Measurements from ENCODE around the gene DECR2.
"Not testable (repeated sequence)": the region's sequence is repeated elsewhere in the genome, so short reads cannot be mapped to it uniquely, and the experiment has no call there.

The DECR2 gene

DNA sequence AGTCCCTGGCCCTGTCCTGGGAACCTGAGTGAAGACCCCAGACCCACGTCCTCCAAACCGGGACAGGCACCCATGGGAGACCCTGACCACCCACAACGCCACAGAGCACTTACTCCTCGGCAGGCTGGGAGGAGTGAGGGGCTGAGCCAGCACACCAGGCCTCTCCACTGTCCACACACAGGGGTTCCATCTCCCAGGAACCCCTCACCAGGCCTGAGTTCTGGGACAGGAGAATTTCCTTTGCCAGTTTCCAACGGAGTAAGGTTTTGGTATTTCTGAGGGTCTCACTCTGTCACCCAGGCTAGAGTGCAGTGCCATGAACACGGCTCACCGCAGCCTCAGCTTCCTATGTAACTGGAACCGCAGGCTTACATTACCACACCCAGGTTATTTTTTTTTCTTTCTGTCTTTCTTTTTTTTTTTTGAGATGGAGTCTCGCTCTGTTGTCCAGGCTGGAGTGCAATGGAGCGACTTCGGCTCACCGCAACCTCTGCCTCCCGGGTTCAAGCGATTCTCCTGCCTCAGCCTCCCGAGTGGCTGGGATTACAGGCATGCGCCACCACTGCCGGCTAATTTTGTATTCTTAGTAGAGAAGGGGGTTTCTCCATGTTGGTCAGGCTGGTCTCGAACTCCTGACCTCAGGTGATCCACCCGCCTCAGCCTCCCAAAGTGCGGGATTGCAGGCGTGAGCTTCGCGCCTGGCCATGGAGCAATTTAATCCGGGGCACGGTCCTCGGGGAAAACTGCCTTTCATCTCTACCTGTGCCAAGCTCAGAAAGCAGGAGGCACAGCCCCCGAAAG is 21.5 kb upstream of the DECR2 start:
- DNase-seq, result no peak

DNA sequence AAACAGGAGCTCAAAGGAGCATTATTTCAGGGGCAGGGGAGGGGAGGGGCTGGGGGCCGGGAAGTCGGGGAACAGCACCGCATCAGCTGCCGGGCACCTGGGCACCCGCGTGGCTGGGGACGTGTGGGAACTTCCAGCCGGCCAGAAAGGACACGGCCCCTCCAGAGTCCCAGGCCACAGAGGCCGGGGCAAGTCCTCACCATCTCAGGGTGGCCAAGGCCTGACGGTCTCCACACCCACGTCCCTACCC is 21.0 kb upstream of the DECR2 start:
- DNase-seq, result no peak

DNA sequence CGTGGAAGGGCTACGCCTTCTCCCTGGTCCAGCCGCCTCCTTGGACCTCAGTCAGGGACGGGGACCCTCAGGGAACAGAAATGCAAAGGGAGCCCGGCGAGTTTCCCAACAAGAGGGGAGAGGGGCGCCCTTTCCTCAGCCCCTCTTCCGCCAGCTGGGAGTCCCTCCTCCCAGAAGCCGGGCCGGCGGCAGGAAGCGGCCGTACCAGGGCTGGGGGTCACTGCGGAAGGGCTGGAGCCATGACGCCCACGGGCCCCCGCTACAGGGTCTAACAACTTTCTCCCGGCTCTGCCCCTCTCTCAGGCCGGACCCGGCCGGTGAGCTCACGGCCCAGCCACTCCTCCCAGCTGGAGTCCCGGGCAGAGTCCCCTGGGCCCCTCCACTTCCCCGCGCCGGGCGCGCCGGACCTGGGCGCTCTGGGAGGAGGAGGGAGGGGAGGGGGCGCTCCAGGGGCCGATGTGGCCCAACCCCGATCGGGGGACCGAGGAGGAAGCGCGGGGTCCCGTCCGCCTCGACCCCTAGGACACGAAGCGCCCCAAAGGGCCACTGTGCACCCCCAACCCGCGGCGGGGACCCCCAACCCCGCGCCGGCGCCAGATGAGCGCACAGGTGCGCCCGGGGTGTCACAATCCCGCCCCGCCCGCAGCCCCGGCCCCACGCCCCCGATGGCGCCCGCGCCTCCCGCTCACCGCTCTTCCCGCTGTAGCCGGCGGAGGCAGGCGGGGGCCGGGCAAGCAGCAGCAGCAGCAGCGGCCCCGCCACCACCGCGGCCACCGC is 20.5 kb upstream of the DECR2 start:
- no peak for DNase-seq

DNA sequence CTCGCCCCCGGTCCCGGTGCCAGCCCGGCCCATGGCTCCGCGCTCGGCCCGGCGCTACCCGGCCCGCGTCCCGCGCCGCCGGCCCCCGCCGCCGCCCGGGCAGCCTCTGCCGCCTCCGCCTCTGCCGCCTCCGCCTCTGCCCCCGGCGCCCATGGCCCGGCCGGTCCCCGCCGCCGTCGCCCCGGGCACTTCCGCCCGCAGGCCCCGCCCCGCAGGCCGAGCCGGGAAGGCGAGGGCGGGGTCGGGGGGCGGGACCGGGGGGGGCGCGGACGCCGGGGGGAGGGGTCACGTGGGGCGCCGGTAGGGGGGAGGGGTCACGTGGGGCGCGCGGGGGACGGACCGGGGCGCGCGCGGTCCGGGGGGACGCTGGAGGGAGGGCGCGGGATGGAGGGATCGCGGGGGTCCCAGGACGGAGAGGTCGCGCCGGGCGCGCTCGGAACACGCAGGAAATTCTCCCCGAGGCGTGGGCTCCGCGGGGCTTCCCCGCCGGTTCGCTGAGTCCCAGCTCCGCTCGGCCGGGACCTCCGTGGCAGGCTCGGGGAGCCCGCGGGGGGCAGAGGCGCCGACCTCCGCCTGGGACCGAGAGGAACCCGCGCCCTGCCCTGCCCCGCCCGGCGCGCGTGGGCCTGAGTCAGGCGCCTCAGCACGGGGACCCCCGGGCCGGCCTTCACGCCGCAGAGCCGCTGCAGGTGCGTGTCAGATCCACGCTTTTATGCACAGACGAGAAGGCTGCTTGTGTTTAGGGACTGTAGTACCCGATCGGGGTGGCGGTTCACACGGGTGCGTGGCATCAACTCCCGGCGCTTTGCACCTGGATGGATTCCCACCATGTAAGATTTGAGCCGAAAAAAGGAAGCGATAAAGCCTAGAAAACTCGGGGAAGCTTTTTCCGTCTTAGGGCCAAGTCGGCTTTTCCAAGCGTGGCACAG is 19.6 kb upstream of the DECR2 start, which contains the start of gene PGAP6:
Gene PGAP6, minus strand, starts transcription at position 190 of the 929 bp plus-strand sequence. Its CDS starts 157 bp downstream, at position 33.
- DNase-seq, result no peak

DNA sequence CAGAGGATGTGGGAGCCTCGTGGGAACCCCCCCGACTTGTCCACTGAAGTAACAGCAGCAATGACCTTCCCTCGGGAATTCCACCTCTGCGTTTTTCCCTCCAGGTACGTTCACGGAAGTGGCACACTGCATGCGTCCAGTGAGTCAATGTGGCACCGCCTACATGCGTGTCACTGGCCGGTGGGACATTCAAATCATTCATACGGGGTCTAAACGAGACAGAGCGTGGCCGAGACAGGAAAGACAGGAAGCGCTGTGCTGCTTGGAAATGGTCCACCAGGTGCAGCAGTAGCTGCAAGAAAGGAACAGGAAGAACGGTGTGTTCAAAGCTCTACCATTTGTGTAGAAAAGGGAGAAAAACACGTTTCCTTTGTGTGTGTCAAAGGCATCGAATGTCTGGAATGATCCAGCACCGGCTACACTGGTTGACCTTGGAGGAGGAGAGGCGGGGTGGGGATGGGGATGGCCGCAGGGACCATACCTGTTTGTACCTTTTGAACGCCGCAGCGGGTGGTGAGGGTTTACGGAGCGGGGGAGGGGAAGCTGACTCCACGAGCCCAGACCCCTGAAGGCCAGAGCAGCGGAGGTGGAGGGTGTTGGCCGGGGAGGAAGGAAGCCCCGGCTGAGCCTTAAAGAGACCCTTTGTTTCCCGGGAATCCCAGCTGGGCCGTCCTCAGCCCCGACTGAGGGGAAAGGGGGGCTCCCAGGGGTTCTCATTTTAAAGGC is 18.2 kb upstream of the DECR2 start:
- no peak for DNase-seq

DNA sequence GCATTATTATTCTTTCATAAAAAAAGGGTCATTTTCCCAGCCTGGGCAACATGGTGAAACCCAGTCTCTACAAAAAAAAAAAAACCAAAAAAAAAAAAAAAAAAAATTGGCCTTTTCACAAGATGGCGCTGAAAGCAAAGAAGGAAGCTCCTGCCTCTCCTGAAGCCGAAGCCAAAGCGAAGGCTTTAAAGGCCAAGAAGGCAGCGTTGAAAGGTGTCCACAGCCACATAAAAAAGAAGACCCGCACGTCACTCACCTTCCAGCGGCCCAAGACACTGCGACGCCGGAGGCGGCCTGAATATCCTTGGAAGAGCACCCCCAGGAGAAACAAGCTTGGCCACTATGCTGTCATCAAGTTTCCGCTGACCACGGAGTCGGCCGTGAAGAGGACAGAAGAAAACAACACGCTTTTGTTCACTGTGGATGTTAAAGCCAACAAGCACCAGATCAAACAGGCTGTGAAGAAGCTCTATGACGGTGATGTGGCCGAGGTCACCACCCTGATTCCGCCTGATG is 15.0 kb upstream of the DECR2 start:
- DNase-seq, result no peak

DNA sequence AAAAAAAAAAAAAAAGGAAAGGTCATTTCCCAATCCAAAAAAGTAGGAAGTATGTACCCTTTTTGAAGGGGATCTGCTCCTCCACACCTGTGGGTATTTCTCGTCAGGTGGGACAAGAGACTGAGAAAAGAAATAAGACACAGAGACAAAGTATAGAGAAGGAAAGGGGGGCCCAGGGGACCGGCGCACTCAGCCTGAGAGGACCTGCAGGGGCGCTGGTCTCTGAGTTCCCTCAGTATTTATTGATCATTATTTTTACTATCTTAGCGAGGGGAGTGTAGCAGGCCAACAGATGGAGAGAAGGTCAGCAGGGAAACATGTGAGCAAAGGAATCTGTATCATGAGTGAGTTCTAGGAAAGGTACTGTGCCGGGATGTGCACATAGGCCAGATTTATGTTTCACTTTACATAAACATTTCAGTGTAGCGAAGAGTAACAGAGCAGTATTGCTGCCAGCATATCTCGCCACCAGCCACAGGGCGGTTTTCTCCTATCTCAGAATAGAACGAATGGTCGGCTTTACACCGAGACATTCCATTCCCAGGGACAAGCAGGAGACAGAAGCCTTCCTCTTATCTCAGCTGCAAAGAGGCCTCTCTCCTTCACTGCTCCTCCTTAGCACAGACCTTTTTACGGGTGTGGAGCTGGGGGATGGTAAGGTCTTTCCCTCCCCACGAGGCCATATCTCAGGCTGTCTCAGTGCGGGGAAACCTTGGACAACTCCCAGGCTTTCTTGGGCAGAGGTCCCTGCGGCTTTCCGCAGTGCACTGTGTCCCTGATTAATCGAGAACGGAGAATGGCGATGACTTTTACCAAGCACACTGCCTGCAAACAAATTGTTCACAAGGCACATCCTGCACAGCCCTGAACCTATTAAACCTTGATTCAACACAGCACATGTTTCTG is 13.7 kb upstream of the DECR2 start:
- not testable (repeated sequence) for DNase-seq

DNA sequence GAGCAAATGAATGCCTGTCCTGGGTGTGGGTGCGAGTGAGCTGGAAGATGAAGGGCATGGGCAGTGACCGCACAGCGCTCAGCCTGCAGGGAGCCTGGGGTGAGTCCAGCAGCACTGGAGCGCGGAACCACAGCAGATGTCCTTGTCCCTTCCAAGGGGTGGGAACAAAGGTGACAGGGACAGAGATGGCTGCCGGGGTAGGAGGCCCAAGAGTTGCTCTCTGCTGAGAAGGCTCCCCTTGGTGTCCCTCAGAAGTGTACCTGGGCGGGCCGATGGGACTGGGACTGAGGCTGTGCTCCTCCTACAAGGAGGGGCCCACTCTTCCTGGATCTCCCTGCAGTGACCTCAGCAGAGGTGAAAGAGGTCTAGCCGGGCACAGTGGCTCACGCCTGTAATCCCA is 12.3 kb upstream of the DECR2 start:
- no peak for DNase-seq

DNA sequence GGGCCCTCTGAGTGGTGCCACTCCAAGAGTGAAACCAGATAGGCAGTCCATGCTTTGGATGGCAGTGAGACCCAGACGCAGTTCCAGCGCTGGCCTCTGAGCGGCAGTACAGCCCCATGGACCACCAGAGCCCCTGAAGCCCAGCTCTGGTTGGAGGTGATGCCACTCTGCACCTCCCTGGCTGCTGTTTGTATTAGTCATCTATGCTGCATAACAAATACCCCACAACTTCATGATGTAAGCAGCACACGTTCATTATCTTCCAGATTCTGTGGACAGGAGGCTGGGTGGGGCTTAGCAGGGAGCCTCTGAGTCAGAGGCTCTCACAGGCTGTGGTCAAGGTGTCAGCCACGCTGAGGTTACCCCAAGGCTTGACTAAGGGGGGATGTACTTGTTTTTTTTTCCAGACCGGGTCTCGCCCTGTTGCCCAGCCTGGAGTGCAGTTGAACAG is 9.8 kb upstream of the DECR2 start:
- peak; percentile 21 for DNase-seq

DNA sequence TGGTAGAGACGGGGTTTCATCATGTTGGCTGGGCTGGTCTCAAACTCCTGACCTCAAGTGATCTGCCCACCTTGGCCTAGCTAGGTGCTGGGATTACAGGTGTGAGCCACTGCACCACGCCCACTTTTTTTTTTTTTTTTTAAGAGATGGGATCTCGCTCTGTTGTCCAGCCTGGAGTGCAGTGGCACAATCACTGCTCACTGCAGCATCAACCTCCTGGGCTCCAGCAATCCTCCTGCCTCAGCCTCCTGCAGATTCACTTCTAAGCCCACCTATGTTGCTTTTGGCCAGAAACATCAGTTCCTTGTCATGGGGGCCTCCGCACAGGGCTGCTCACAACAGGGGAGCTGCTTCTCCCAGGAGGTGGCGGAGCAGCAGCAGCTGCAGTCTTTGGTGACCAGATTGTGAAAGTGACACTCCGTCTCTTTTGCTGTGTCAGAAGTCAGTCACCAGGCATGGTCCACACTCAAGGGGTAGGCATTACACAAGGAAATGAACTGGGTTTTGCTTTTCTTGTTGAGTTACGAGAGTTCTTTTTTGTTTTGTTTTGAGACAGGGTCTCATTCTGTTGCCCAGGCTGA is 9.1 kb upstream of the DECR2 start:
- no peak for DNase-seq

DNA sequence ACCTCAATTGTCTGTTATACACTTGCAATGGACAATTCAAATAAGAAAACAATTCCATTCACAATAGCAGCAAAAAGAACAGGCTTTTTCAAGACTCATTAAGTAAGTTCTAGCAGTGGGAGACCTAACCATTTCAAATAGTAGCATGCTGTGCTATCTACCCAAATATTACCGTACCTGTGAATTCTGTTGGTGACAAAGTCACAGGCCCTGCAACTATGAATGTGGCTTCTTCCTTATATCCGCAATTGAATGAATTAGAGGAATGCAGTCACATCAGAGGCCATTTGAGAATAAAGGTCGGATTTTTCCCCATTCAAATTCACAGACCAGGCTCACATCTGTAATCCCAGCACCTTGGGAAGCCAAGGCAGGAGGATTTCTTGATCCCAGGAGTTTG is 5.5 kb upstream of the DECR2 start:
- DNase-seq, result no peak

DNA sequence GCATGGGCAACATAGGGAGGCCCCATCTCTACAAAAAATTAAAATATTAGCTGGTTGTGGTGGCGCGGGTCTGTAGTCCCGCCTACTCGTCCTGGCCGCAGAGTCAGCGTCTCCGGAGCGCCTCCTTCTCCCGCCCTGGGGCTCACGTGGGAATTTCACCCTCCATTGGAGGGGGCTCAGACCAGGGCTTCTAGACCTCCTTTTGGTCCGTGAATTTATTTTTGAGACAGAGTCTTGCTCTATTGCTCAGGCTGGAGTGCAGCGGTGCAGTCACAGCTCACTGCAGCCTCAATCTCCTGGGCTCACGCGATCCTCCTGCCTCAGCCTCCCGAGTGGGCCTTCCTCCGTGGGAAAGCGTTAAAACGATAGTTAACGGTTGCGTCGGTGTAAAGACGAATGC is 5.1 kb upstream of the DECR2 start:
- peak; percentile 65 for DNase-seq

DNA sequence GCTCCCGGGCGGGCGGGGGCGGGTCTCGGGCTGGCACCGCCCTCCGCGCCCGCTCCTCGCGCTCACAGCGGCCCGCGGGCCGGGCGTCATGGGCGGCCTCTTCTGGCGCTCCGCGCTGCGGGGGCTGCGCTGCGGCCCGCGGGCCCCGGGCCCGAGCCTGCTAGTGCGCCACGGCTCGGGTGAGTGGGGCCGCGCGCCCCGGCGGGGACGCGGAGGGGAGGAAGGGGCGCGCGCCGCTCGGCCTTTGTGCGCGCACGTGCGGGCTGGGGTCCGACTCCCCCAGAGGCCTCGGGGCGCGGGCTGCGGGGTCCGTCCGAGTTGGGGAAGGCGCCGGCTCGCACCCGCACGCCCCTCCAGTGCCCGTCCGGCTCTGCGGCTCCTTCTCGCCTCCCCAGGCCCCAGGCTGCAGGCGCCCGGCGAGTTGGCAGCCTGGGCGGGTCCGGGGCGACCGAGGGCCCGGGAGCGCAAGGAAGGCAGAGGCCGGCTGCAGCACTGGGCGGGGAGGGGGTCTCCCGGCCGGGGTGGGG is 4.5 kb upstream of the DECR2 start, which contains the start of gene NME4:
Gene NME4, plus strand, starts transcription at position 65 of the 527 bp plus-strand sequence. Its CDS starts 24 bp downstream, at position 89.
- peak; percentile 20 for DNase-seq

DNA sequence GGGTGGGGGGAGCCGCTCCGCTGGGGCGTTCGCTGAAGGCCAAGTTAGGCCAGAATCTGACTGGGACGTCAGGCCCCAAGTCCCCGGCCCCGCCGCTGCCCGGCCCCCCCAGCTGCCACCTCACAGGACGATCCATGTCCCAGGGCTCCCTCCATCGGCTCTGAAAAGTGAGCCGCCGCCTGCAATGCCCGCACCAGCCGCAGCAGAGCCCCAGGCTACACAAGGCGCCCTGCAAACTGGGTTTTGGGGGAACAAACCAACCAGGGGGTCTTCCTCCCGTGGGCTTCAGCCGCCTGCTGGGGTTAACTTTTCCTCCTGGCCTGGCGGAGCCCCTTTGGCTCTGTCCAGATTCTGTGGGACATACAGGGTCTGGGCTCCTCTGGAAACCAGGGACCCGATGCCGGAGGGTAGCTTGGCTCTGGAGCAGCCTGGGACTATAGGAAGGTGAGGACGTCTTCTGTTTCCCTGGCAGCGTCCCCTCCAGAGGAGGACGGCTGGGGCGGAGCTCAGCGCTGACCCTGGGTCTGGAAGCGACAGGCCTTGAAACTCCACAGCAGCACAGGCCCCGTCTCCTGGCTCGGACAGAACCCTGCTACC is 3.9 kb upstream of the DECR2 start:
- DNase-seq, result peak; percentile 39

DNA sequence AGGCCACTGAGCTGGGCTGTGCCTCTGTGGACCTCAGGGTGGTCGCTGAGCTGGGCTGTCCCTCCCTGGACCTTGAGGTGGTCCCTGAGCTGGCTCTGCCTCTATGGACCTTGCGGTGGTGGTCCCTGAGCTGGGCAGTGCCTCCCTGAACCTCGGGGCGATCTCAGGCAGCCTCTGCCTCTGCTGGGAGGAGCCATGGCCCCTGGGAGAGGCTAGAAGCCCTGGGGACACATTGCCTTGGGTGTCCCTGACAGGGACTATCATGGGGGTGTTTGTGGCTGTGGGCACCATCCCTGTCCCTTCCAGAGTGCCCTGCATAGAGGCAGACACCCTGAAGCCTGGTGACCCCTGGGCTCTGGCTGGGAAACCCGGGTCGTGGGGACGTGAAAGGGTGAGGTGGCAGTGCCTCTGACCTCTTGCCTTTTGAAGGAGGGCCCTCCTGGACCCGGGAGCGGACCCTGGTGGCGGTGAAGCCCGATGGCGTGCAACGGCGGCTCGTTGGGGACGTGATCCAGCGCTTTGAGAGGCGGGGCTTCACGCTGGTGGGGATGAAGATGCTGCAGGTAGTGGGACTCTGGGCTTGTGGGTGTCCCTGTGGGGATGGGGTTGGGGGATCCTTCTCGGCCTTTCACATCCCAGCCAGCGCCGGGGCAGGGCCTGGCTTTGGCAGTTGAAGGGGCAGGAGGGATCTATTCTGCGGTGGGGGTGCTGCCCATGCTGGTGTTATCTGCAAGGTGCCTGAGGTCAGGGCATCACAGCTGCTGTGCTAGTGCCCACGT is 2.9 kb upstream of the DECR2 start:
- DNase-seq, result no peak

DNA sequence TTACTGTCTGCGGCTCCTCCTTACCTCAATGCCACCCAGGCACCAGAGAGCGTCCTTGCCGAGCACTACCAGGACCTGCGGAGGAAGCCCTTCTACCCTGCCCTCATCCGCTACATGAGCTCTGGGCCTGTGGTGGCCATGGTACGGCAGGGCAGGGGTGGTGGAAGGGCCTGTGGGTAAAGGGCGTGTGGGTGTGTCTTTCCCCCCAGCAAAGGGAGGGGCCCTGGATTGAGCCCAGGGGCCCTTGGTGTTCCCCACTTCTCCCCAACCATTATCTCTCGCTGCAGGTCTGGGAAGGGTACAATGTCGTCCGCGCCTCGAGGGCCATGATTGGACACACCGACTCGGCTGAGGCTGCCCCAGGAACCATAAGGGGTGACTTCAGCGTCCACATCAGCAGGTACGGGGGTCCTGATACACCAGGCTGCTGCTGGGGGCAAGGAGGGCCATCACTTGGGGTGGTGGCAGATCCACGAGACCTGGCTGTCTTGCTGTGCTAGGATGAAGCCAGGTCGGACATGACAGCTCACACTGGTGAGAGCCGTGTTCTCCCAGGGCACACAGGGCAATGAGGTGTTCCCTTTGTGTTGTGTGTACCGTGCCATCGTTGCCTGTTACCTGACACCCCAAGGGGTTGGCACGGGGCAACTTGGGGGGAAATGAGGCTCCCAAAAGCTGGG is 2.2 kb upstream of the DECR2 start:
- no peak for DNase-seq

DNA sequence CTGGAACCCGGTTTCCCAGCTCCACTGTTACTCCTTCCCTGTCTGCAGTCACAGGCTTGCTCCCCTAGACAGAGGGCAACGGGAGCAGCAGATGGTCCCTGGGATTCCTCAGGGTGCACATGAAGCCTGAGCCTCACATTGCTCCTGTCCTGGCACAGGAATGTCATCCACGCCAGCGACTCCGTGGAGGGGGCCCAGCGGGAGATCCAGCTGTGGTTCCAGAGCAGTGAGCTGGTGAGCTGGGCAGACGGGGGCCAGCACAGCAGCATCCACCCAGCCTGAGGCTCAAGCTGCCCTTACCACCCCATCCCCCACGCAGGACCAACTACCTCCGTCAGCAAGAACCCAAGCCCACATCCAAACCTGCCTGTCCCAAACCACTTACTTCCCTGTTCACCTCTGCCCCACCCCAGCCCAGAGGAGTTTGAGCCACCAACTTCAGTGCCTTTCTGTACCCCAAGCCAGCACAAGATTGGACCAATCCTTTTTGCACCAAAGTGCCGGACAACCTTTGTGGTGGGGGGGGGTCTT is 1.6 kb upstream of the DECR2 start:
- DNase-seq, result no peak

DNA sequence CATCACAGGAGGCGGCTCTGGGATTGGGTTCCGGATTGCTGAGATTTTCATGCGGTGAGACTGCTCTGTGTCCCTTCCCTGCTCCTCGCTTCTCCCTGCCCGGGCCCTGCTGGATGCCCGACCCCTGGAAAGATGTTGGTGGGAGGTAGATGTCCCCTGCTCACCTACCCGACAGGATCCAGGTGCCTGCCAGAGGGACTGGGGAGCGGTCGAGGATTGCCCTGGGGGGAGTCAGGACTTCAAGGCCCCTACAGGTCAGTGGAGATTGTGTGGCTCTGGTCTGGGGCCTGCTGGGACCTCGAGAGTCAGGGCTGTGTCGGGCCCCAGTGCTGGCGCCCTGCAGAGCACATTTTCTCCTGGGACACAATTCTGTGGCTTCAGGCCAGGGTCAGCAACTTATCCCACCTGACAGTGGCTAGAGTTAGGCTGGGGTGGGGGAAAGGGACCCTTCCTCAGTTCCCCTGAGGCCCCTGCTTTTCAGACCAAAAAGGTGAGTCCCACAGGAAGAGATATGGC is 3.3 kb downstream of the DECR2 start:
- no peak for DNase-seq

Measured in GF-D8 (cell line).